Right lobe of liver (tissue), 6 donors: ENCODE measurements around the gene SRRM1. TPM values are rescaled to one million over a fixed set of nuclear protein-coding genes. Genes with fewer than 3 reads are reported as not detected.

Experiments used
- ATAC-seq, 4 donors: fragments of 200-7000 bp; cut with Tn5 transposase; one replicate each; pipeline ENCODE4 v1.9.1; 2020; ENCODE audit warnings: mild to moderate bottlenecking in 4 of 4, moderate library complexity in 4 of 4
- DNase-seq, 3 donors: peaks; one replicate each; pipeline ENCODE4 v3.0.0-alpha.2; 2020
- H3K27ac ChIP-seq, 3 donors: fragments of 200-600 bp; one replicate each; pipeline ENCODE4 v1.8.0; 2022
- H3K27me3 ChIP-seq, 2 donors: fragments of 200-600 bp; one replicate each; pipeline ENCODE4 v1.8.0; 2022
- H3K36me3 ChIP-seq, 4 donors: fragments of 200-600 bp; sonication (generic) in 1 of 4; one replicate each; pipeline versions ENCODE4 v1.5.1 to v1.8.0; 2017 to 2022; ENCODE audit warnings: control low read depth in 1 of 4
- H3K4me1 ChIP-seq, 4 donors: fragments of 200-600 bp; sonication (generic) in 1 of 4; one replicate each; pipeline versions ENCODE4 v1.5.1 to v1.8.0; 2017 to 2022; ENCODE audit warnings: control low read depth in 1 of 4
- H3K4me3 ChIP-seq, 3 donors: fragments of 200-600 bp; one replicate each; pipeline ENCODE4 v1.8.0; 2022
- H3K9me3 ChIP-seq, 4 donors: fragments of 200-600 bp; sonication (generic) in 1 of 4; one replicate each; pipeline versions ENCODE4 v1.5.1 to v1.8.0; 2017 to 2022; ENCODE audit warnings: control low read depth in 1 of 4
- POLR2A ChIP-seq: fragments of 450-650 bp; IDR thresholded peaks from one replicate; pipeline ENCODE4 v1.6.1; 2017; ENCODE audit warnings: antibody characterized with exemption, mild to moderate bottlenecking
- WGBS: methylation state at CpG from one replicate; pipeline ENCODE4 v1.1.6; 2018; ENCODE audit warnings: low coverage, low lambda C conversion rate; ENCODE audit not compliant: insufficient coverage; ENCODE audit errors: missing lambda C conversion rate; 5-methylcytosine and 5-hydroxymethylcytosine counted together
- intact Hi-C, 2 donors: fragments of 100-400 bp; cut with DNase I; formaldehyde crosslinking; loops; one replicate each; pipeline versions ENCODE4 v1.11.2 to v1.14.1; 2022
- long read RNA-seq: library from polyadenylated mRNA; unstranded; transcript quantifications from one replicate; pipeline ENCODE4 v2.0.0, GENCODE V29; 2019
- total RNA-seq, 6 experiments: library from RNA; depleted of rRNA in 2 of 6; stranded (reverse); fragments of >200 nt in 2 of 6; fragmentation: NEBNext Ultra II Directional in 3 of 6; extraction: Animal tissue kit (Norgen Biotek cat#: 25700) in 3 of 6; gene quantifications; one replicate each; pipeline versions ENCODE4 v1.1.0 to v1.2.4, GENCODE V29; 2016 to 2023
- TF ChIP-seq, protein P1 (sequence below), 4 donors: fragments of 200-600 bp in 3 of 4; fragments of 450-650 bp in 1 of 4; IDR thresholded peaks; one replicate each; pipeline versions ENCODE4 v1.5.1 to v1.8.0; 2016 to 2022; ENCODE audit warnings: antibody characterized with exemption in 4 of 4, mild to moderate bottlenecking in 2 of 4
- donor health status: DM: no; HTN: yes; CAD: no.
- donor health status: DM: no; HTN: no; CAD: no.
- donor health status: DM: no; HTN: no; CAD: no.
- donor health status: DM: no; HTN: yes; CAD: no.
- donor health status: DM: no; HTN: yes; CAD: no.

Gene SRRM1, protein sequence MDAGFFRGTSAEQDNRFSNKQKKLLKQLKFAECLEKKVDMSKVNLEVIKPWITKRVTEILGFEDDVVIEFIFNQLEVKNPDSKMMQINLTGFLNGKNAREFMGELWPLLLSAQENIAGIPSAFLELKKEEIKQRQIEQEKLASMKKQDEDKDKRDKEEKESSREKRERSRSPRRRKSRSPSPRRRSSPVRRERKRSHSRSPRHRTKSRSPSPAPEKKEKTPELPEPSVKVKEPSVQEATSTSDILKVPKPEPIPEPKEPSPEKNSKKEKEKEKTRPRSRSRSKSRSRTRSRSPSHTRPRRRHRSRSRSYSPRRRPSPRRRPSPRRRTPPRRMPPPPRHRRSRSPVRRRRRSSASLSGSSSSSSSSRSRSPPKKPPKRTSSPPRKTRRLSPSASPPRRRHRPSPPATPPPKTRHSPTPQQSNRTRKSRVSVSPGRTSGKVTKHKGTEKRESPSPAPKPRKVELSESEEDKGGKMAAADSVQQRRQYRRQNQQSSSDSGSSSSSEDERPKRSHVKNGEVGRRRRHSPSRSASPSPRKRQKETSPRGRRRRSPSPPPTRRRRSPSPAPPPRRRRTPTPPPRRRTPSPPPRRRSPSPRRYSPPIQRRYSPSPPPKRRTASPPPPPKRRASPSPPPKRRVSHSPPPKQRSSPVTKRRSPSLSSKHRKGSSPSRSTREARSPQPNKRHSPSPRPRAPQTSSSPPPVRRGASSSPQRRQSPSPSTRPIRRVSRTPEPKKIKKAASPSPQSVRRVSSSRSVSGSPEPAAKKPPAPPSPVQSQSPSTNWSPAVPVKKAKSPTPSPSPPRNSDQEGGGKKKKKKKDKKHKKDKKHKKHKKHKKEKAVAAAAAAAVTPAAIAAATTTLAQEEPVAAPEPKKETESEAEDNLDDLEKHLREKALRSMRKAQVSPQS
- 10 to 100 TPM; 41.1 to 52.0 (median 44.9) TPM for total RNA-seq
- long read RNA-seq, partial matches to known transcripts: 16 of 20 reads
- long read RNA-seq, other reads (novel, unspliced or antisense): 4 of 20 reads

GRCh38 chr1:24642481-24643362 lies at the start of gene SRRM1:
TSS of gene SRRM1 (plus strand) at chr1:24643302. CDS start at chr1:24643327, 25 bp downstream.
- intact Hi-C loops: no loop called here
- 0% methylated on average over 16 of the region's 95 CpGs for WGBS

GRCh38 chr1:24594328-24594598 lies 48.8 kb upstream of the SRRM1 start:
- H3K4me3 ChIP-seq: no peak overlapping the region
- ATAC-seq (no peak), DNase-seq (peak in 1 of 3 donors; percentile 2)
- intact Hi-C loops: no loop called here
- H3K4me1 ChIP-seq: no peaks in the 10 kb centered on the region
- no peak overlapping the region for H3K27ac ChIP-seq
- H3K9me3 ChIP-seq: no peaks in the 10 kb centered on the region
- no peak for TF ChIP-seq POLR2A
- TF ChIP-seq, protein P1, sequence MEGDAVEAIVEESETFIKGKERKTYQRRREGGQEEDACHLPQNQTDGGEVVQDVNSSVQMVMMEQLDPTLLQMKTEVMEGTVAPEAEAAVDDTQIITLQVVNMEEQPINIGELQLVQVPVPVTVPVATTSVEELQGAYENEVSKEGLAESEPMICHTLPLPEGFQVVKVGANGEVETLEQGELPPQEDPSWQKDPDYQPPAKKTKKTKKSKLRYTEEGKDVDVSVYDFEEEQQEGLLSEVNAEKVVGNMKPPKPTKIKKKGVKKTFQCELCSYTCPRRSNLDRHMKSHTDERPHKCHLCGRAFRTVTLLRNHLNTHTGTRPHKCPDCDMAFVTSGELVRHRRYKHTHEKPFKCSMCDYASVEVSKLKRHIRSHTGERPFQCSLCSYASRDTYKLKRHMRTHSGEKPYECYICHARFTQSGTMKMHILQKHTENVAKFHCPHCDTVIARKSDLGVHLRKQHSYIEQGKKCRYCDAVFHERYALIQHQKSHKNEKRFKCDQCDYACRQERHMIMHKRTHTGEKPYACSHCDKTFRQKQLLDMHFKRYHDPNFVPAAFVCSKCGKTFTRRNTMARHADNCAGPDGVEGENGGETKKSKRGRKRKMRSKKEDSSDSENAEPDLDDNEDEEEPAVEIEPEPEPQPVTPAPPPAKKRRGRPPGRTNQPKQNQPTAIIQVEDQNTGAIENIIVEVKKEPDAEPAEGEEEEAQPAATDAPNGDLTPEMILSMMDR (IDR thresholded peaks at IDR 0.05): no peak
- H3K36me3 ChIP-seq: no peaks in the 10 kb centered on the region
- no peaks in the 10 kb centered on the region for H3K27me3 ChIP-seq
- WGBS: 100% methylated on average over 3 of the region's 3 CpGs

More at GRCh38 chr1:24642481-24643362, at the start of gene SRRM1:
- peak; percentile 89 to 96 (median 92) for ATAC-seq
- TF ChIP-seq, protein P1 (IDR thresholded peaks at IDR 0.05): peak in 2 of 4 donors; percentile 9 to 20
- peak; percentile 96 for TF ChIP-seq POLR2A
- peaks cover 0 to 20% (median 9%) of the 10 kb centered on the region in 4 donors for H3K36me3 ChIP-seq
- DNase-seq: peak; percentile 98 to 100 (median 100)
- H3K9me3 ChIP-seq: no peaks in the 10 kb centered on the region
- H3K27ac ChIP-seq: peak within 1 kb of the TSS; percentile 100
- peaks cover 0 to 31% (median 12%) of the 10 kb centered on the region in 4 donors for H3K4me1 ChIP-seq
- no peaks in the 10 kb centered on the region for H3K27me3 ChIP-seq
- H3K4me3 ChIP-seq: peak within 1 kb of the TSS; percentile 77 to 91 (median 88)

- intact Hi-C loops: no loop called here
- TF ChIP-seq, protein P1 (IDR thresholded peaks at IDR 0.05): no peak
- TF ChIP-seq POLR2A: no peak
- H3K27me3 ChIP-seq: no peaks in the 10 kb centered on the region
- no peak overlapping the region for H3K27ac ChIP-seq
- no peak overlapping the region for H3K4me3 ChIP-seq
- no peaks in the 10 kb centered on the region for H3K36me3 ChIP-seq
- no peaks in the 10 kb centered on the region for H3K4me1 ChIP-seq
- 85% methylated on average over 7 of the region's 9 CpGs for WGBS
- ATAC-seq: no peak
- peak in 1 of 3 donors; percentile 23 for DNase-seq
- no peaks in the 10 kb centered on the region for H3K9me3 ChIP-seq
These were observed 46.7 kb upstream of the SRRM1 start for GRCh38 chr1:24596401-24596880.

GRCh38 chr1:24599265-24599664 lies 43.8 kb upstream of the SRRM1 start:
- Histone ChIP-seq H3K9me3 (no peaks in the 10 kb centered on the region), H3K4me1 (no peaks in the 10 kb centered on the region), H3K4me3 (no peak overlapping the region), H3K27me3 (no peaks in the 10 kb centered on the region), H3K27ac (no peak overlapping the region), H3K36me3 (no peaks in the 10 kb centered on the region)
- no peak for DNase-seq
- ATAC-seq: no peak
- intact Hi-C loops: no loop called here
- no peak for TF ChIP-seq POLR2A
- TF ChIP-seq, protein P1 (IDR thresholded peaks at IDR 0.05): no peak
- WGBS: 89% methylated on average over 3 of the region's 3 CpGs
